HK-2 (cell line): ENCODE measurements around the gene DPF3.

Source experiments
- DNase-seq: peaks from one replicate; pipeline ENCODE4 v3.0.0-alpha.2; 2018; ENCODE audit not compliant: unreplicated experiment

DPF3 gene

DNA sequence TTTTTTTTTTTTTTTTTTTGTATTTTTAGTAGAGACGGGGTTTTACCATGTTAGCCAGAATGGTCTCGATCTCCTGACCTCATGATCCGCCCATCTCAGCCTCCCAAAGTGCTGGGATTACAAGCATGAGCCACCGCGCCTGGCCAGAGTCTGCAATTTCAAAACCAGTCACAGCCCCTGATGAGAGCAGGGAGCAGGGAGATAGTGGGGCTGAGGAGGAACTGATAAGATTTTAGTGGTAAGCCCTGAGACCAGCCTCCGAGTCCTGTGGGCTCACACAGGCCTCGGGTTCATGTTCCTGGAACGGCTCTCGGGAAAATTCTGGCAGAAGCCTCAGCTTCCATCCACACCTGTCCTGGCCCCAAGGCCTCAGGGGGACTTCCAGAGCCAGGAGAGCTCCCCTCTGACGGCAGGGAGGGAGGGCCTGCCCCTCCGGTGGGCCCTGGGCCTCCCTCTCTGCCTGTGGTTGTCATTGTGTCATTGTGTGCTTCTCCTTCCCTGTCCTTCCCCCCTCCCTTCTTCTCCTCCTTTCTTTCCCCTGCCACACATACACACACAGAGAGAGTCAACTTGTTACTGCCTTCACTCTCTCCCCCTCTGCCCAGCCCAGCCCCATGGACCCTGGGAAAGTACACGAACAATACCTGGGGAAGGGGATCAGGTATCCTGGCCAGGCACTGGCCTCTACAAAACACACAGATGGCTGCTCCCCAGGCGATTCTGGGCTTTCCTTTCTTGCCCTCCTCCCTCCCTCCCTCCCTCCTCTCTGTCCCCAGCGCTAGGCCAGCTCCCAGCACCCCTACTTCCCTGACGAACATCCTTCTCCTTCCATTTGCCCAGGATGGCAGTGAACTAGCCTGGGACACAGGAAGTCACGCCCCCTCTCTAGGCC is 294.1 kb downstream of the DPF3 start:
- no peak for DNase-seq

DNA sequence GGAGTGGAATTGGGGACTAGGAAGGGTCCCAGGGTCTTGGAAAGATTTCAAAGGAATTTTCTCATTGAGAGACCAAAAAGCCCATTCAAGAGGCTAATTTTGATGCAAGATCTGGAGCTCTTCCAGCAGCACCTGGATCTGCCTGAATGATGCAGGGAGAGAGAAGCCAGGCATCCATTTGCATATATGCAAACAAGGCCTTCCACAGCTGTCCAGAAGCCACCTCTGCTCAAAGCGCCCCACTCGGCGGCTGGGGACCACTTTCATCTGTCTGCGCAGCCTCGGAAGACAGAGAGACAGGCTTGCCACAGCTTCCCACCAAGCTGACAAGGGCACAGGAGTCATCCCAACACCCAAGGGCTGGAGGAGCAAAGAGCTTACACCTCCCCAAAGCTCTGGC is 295.6 kb downstream of the DPF3 start:
- no peak for DNase-seq

DNA sequence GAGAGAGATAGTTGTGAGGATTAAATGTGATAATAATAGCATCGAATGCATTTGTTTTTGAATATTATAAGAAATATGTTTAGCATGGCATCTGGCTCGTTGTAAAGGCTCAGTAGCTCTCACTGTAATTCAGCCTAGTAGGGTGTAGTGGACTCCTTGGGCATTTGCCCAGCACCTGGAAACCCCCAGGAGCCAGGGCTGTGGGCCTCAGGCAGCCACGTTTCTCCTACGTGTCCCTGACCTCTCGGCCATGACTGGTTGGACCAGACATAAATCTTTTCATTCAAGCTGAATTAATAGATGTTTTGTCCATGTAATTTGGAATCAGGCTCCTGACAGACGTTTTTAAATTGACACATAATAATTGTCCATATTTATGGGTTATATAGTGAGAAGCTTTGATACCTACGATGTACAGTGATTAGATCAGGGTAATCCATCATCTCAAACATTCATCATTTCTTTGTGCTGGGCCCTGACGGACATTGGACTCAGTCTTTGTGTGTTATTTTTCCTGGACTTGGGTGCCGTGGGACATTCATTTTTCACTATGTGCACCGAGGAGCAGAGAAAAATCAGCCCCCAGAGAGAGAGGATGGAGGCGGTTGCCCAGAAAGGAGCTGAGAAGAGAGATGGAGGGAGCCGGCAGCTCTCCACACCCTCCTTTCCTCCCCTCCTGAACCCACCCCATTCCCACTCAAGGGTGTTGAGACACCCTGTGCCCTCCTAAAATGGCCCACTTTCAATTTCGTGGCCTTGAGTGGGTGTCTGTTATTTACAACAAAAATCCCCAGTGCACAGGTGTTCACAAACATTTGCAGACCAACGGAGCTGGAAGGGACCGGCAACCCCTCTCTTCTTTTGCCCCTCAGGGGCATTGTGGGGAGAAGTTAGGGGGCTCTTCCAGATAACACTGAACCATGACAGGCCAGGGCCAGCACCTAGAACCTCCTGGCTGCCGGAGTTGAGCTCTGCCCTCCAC is 296.4 kb downstream of the DPF3 start:
- no peak for DNase-seq

DNA sequence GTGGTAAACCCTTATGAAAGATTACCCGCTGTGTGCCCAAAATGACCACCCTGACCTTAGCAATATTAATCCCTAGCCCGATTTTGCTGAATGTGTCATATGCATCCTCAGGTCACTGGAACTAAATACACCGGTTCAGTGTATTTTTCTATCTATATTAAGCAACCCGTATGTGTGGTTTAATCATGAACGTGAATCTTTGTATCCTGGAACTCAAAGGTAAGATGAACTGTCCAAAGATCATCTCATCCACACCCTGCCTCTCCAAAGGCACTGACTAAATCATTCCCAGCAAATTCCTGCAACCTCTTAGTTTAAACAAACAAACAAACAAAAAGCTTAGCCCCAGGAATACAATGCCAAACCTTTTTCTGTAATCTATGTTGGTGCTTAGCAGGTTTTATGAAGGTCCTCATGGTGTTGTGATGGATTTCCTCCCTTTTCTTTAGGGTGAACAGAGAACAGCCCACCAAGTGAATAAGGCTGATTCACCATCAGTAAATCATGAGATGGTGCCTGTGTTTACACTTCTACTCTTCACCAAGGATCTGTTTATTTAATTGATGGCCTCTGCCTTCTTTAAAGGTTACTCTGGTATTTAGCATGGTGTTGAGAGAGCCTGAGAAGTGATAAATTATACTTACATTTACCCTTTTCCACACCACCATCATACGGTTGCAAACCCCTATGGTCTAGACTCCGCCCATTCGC is 298.6 kb downstream of the DPF3 start:
- no peak for DNase-seq

DNA sequence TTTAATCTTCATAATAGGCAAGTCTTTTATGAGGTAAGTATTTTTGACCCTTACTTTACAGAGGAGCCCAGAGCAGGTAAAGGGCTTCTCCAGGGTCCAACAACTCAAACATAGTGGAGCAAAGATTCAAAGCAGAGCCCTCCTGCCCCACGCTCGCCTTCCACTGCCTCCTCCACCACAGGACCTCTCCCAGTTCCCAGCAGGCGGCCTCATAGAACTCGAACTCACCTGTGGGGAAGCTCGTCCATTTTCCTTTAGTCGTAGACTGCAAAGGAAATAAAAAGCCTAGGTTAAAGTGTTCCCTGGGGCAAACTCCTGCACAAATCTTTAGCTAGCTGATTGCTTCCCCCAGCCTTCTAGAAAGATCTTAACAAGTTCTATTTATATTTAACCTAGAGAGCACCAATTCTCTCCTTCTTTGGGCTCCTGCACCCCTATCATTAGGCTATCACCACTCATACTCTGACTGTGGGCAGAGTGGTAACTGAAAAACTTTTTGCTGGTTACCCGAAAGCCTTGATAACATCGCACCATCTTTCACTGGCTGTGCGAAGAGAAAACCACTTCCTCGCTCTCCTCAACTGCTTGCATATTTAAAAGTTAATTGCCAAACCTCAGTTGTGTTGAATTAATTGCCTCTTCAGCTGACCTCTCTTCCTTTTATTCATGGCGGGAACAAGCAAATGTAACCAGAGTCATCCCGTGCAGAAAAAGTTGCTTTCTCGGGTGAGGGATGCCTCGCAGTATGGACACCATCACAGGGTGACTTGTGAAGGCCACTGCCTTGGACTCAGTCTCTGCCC is 299.6 kb downstream of the DPF3 start:
- DNase-seq: no peak

DNA sequence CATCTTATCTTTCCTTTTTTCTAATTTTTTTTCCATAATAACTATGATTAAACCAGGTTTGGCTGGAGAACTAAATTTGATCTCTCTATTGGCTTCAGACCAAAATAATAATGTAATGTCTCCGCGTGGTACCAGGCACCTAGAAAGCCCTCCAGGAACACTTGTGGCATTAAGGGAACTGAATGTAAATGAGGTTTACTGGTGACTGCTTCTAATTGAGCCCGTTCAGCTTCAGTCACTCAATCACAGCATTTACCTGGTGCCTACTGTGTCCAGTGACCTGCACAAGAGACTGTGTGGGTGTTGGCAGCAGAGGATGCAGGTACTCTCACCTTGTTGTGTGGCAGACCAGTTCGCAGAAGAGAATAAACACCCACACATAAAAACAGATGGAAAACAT is 302.5 kb downstream of the DPF3 start:
- no peak for DNase-seq

DNA sequence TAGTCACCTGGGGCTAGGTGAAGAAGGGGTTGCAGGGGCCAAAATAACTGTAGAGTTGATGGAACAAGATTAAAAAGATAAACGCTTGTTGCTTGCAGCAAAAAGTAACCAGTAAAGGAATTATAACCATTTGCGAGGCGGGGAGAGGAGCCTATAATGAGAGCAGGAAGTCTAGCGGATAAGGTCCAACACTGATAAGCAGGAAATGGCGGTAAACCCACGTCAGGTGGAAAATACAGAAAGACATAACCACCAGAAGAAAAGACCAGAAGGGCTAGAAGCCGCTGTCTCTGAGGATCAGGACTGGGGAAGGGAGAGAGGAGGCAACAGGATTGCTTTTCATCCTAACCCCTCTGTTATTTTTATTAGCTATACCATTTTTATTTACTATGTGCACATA is 303.3 kb downstream of the DPF3 start:
- no peak for DNase-seq

DNA sequence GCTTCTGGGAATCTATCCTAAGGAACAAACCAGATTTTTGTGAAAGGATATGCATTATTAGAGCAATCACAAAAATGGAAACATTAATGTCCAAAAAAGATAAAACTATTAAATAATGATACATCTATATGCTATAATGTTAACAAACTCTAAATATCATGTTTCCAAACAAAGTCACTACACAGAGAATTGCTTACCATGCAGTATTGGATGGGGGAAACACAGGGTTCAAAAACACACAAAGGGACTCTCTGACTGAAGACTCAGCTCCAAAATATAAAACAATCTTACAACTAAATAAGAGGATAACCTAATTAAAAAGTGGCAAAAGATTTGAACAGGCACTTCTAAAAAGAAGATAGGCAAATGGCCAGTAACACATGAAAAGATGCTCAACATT is 304.2 kb downstream of the DPF3 start:
- no peak for DNase-seq

DNA sequence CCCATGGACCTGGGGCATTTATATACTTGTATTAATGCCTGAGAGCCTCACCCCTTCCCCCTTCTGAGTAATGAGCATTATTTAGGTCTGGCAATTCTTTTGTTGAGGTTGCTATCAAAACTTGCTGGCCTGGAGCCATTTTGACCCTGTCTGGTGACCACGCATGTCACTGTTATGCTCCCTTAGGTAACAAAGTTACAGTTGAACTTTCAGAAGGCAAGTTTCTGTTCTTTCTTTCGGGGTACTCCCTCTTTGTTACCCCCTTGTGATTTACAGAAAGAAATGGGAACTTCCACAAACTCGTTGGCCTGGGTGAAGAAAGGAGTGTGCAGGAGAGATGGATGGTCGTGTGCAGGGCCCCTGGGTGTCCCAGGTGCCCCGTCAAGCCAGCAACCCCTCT is 305.4 kb downstream of the DPF3 start:
- DNase-seq: no peak

DNA sequence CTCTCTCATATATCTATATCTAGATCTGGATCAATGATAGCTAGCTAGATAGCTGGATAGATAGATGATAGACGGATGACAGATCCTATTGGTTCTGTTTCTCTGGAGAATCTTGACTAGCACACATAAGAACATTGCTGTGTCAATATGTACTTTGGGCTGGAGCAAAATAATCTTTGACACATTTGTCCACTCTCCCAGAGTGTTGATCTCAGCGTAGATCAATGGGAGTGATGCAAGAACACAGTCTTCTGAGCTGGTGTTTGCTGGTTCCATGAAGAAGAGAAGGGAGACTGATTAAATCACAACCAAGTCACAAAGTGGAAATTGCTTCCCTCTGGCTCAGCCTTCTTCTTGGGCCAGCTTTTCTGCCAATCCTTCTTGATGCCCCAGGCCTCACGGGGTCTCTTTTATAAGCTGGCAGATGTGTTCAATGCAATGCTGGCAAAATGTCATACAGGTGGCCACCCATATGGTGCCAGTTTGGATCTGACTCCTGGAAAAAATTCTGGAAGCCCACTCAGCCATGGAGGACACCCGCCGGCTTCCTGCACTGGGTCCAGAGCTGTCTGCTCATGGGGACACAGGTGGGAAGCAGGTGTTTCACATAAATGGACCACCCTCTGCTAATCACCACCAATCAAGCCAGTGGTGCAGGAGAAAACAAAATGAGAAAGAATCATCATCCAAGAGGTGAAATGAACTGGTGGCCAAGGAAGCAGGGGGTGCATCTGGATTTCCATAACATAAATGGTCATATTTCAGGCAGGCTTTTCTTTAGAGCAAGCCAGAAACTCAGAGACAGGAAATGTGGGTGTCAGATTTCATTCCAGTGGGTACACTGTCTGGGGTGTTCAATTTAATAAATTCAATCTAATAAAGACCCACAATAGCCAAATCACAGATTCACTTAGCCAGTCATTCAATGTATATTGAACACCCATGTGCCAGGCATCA is 310.3 kb downstream of the DPF3 start:
- DNase-seq: no peak

DNA sequence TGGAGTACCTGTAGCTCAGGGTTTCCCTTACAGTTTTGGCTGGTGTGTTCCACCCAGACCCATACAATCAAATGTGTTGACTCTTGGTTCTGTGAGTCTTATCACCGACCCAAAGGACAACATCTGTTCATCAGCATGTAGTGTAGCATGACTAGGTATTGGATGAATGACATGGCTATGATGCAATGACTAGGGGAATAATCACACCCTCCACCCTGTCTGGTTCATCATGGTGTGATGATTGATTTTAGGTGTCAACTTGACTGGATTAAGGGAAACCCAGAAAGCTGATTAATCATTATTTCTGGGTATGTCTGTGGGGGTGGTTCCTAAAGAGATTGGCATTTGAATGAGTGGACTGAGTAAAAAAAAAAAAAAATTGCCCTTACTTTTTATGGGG is 311.3 kb downstream of the DPF3 start:
- DNase-seq: no peak

DNA sequence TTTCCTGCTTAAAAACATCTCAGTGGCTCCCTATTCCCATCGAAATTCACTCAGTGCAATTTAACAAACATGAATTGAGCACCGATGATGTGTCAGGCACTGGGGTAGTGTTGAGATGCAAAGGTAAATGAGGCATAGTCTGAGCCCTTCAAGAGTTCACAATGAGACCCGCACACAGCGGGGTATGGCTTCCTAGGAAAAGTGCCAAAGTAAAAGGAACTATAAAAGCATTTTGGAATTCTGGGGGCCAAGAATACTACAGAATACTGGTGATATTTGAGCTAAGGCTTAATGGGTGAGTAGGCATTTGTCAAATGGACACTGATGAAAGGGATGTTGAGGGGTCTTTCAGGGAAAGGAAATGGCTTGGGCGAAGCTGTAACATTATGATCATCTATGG is 315.4 kb downstream of the DPF3 start:
- DNase-seq: no peak

DNA sequence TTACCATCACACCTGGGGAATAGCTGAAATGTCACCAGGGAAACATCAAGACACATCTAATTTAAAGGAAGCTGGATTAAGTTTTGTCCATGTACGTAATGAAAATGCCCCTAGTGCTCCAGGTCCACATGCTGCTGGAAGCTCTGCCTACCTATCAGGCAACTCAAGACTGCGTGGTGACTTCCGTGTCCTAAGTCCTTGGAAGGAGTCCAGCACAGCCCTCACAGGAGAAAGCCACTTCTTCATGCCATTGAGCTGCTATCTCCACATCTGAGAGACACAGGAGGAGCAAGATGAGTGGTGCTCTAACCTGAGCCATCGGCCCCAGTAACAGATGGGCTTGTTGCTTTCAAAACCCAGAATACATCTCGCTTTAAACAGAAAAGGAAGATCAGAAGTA is 316.4 kb downstream of the DPF3 start:
- DNase-seq: no peak

DNA sequence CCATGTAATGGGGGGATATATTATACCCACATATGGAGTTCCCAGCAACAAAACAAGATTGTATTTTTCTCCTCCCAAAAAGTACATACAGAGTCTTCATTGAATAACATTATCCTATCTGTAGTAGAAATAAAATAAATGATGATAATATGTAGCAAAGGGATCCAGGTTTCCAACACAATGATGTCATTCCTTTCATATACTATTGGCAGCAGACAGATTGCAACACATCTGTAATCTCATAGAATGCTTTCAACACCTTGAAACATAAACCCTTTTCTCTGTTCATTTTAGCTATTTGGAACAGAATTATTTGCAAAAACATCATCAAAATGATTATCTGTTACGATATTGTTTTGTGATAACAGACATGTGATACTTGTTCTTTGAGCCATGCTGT is 317.6 kb downstream of the DPF3 start:
- no peak for DNase-seq

DNA sequence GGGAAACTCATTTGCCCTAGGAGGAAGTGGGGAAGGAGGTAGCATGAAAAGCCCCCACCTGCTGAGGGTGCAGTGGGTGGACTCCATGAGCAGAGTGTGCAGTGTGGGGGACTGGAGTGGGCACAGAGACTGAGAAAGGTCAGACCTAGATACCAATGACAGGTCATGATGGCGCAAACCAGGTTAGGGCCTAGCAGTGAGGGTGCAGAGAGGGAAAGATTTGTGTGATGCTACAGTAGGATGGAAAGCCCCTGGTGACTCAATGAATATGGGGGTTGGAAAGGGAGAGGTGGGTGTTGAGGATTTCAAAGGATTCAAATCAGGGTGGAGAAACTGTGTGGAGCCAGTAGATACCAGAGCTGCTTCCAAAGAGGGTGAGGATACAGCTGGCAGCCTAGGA is 319.2 kb downstream of the DPF3 start:
- DNase-seq: no peak

DNA sequence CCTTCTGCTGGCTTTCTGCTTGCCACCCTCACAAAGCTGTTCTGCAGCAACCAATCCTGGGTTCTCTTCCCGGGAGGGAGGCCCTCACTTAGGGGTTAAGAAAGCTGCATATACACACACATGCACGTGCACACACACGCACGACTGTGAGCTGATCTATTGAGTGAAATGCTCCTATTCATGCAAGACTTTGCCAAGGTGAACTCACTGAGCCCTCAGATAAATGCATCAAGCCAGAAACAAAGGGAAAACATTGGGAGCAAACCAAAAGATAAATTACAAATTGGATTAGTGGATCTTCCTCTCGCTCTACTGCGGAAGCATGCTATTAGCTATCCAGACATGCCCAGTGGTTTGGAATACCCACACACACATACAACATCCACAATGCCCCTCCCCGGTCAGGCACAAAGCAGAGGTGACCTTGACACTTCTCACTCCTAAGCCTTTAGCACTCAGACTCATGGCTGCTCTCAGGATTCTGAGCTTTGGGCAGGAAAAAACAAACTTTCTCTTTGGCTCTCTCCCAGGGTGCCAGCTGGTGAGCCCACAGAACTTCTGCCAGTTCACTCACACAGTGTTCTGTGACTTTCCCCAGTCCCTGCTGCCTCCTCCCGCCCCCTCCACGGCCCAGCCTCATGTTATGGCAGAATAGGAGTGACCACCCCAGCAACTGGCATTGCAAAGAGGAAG is 320.0 kb downstream of the DPF3 start:
- DNase-seq: no peak
